RCC 7860 (cell line): Measurements from ENCODE around the gene TASP1.

ENCODE experiments used
- DNase-seq: peaks from one replicate; pipeline ENCODE4 v3.0.0-alpha.2; 2015; ENCODE audit warnings: low spot score
- FAIRE-seq: peaks from 2 replicates; lab custom pipeline; 2012; peaks lifted over from hg19 to GRCh38; lab: Jason Lieb, UNC

The TASP1 gene

DNA sequence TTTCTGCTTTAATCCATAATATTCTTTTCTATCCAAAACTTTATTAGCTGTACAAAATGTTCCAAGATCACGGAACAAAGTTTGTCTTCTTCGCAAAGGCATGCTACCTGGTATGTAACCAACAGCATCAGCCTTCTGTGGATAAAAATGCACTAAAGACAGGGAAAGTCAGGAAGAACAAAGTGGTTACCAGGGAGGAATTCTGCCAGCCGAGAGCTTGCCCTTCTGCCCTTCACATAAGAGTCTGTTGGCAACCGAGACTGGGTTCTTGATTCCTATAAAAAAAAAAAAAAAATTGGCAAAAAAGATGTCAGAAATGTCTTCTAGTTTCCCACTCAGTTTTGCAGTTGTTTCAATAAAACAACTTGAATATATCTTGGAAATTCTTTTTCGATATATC is 58.0 kb downstream of the TASP1 start:
- DNase-seq (no peak), FAIRE-seq (no peak)

DNA sequence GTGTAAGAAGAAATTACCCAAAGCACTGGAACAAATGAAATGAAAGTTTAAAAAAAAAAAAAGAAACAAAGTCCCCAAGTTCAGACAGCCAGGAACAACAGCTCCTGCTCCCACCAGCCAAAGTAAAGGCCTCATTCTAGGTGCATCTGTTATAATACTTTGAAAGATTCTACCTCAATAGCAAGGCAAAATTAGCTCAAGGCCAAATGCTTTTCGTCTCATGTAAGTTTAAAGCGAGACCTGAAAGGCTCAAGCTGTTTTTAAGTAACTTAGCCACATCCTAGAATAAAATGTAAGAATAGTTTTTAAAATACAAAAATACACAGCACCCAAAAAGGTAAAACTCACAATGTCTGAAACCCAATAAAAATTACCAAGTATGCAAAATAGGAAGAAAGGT is 64.7 kb downstream of the TASP1 start:
- no peak for FAIRE-seq

DNA sequence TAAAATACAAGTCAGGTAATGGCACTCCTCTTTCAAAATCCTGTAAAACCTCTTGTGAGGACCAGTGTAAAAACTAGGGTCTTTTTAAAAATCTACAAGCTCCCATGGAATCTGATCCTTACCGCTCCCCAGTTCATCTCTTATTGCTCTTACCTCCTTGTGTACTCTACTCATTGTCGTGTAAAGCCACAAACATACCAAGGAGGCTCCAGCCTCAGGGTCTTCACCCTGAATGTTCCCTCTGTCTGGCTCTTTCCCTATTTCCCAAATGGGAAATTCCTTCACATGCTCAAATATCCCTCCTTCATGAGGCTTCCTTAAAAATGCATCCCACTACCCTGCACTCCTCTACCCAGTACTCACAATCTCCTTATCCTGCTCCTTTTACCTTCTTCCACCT is 67.1 kb downstream of the TASP1 start:
- no peak for DNase-seq
- FAIRE-seq: no peak

More for the DNA sequence above, 64.7 kb downstream of the TASP1 start:
- no peak for DNase-seq

GRCh38 chr20:13567663-13568062 is 71.1 kb downstream of the TASP1 start:
- FAIRE-seq: no peak

DNA sequence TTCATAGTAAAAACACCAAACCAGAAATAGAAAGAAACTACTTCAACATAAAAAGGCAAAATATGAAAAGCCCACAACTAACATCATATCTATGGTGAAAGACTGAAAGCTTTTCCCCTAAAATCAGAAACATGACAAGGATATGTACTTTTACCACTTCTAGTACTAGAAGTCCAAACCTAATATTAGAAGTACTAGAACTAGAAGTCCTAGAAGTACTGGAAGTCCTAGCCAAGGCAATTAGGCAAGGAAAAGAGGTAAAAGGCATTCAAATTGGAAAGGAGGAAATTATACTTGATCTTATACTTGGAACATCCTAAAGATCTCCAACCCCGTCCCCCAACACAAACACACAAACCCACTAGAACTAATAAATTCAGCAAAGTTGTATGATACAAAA is 74.9 kb downstream of the TASP1 start:
- no peak for DNase-seq
- no peak for FAIRE-seq

More at GRCh38 chr20:13567663-13568062, 71.1 kb downstream of the TASP1 start:
- DNase-seq: no peak

DNA sequence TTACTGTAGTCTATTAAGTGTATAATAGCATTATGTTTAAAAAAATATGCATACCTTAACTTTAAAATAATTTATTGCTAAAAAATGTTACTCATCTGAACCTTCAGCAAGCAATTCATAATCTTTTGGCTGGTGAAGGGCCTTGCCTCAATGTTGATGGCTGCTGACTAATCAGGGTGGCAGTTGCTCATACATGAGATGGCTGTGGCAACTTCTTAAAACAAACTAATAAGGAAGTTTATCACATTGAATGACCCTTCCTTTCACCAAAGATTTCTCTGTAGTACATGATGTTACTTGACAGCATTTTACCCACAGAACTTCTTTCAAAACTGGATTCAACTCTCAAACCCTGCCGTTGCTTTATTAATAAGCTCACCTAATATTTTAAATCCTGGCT is 84.0 kb downstream of the TASP1 start:
- DNase-seq: peak; percentile 50
- peak; percentile 80 for FAIRE-seq

DNA sequence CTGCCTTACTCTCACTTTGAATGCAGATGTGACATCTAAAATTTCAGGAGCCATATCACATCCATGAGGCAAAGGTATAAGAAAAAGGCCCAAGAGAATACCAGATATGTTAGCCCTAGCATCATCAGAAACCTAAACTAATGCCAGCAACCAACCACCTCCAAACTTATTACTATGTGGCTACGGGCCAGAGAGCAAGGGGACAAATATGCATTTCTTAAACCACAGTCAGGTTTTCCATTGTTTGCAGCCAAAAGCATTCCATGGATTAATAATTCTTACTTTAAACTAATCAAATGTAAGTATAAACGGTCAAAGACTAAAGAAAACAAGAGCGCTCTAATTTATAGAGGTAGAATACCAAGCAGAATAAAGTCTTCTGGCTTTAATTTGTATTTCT is 84.7 kb downstream of the TASP1 start:
- no peak for DNase-seq
- no peak for FAIRE-seq

- peak; percentile 80 for FAIRE-seq
- peak; percentile 67 for DNase-seq
These were observed 86.7 kb downstream of the TASP1 start for GRCh38 chr20:13552061-13552460.

DNA sequence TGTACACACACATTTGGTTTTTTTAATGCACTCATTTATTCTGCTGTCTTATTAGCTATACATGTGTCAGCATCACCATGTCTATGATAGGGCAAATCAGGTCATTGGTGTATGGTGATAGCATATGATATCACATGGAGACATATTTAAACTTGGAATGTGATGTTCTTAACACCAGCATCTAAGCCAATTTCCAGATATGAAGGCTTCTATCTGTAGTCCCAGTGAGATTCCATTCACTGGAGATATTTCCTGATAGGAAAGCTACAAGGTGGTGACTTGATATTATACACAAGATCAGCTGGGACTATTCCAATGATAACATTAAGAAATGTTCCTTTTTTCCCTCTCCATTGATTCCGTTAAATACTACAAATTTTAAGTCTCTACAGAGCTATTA is 89.3 kb downstream of the TASP1 start:
- FAIRE-seq (no peak), DNase-seq (no peak)

DNA sequence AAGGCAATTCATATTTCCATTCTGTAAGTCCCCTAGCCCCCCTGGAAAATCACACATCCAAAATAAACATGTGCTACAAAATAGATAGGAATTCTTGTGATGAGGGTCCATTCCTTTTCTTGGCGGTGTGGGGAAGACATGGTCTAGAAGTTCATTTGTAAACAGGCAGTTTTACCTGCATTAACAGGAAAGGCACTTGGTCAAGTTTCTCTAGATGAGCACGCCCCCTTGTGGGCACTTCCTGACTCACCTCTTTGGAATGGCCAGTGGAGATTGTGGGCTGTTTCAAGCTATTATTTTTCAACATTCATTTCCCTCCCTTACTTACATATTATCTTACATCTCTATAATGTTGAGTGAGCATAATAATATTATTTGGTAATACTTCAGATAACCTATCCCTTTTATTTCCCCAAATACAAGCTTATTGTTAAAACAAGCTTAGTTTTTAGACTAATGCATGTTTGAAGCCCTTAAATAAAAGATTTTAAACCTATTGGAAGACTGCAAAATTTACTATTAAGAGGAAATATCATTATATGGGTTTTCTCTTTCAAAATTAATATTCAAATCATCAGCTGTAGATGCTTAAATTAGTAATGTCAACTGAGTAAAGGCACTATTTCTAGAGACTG is 92.1 kb downstream of the TASP1 start:
- peak; percentile 77 for FAIRE-seq
- peak; percentile 44 for DNase-seq

GRCh38 chr20:13545790-13546189 is 92.9 kb downstream of the TASP1 start:
- DNase-seq: no peak

GRCh38 chr20:13543783-13544182 is 94.9 kb downstream of the TASP1 start:
- no peak for DNase-seq
- FAIRE-seq: no peak

More at GRCh38 chr20:13545790-13546189, 92.9 kb downstream of the TASP1 start:
- no peak for FAIRE-seq

GRCh38 chr20:13535627-13536026 is 103.1 kb downstream of the TASP1 start:
- no peak for FAIRE-seq
- DNase-seq: no peak

- DNase-seq (peak; percentile 30), FAIRE-seq (peak; percentile 58)
These were observed 104.8 kb downstream of the TASP1 start for GRCh38 chr20:13533946-13534345.

- no peak for FAIRE-seq
- DNase-seq: no peak
These were observed 108.6 kb downstream of the TASP1 start for GRCh38 chr20:13530146-13530545.

- FAIRE-seq (no peak), DNase-seq (no peak)
These were observed 112.2 kb downstream of the TASP1 start for GRCh38 chr20:13526551-13526950.

DNA sequence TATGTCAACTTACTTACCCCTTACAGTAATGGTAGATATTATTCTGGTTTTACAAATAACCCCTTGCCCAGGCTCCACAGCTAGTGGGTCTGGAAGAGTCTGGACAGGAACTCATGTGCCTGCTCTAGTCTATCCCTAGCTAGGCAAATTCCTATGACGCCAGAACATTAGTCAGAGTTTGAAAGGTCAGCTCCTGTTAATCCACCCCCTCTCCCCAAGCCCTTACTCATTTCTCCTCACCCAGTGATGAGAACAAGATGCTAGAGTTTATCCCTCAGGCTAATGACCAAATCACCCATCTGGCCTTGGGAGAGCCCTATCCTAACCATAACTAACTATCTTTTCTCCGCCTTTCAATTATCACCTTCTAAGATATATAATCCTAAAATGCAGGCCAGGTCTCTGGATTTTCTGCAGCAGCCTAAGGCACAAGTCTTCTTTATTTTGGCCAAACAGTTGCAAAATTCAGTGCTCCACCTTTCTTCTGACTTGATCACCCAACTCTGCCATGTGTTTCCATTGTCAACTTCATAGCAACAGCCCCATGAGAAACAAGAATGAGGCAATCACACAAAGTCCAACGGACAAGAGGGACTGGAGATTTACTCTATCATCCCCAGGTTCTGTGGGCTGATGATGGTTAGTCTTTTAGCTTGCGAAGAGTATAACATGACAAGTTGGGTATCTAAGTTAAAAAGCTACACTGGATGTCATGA is 113.3 kb downstream of the TASP1 start:
- DNase-seq (peak; percentile 67), FAIRE-seq (peak; percentile 69)

DNA sequence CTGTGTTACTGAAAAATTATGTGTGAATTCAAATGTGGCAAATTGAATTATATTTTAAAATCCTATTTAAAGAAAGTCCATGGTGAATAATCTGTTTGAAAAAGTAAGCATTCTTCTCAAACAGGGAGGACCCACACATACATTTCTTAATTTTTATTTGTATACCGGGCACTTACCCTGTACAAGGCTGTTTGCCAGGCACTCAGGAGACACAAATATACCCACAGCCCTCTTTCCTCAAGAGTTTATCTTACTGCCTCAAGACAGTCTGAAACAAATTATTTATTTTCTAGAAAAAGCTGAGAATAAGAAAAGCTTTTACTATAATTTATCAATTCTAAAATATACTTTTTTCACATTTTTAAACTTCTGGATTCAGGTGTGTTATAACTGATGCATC is 114.4 kb downstream of the TASP1 start:
- DNase-seq (no peak), FAIRE-seq (no peak)

- FAIRE-seq (no peak), DNase-seq (no peak)
These were observed 120.9 kb downstream of the TASP1 start for GRCh38 chr20:13517831-13518230.

DNA sequence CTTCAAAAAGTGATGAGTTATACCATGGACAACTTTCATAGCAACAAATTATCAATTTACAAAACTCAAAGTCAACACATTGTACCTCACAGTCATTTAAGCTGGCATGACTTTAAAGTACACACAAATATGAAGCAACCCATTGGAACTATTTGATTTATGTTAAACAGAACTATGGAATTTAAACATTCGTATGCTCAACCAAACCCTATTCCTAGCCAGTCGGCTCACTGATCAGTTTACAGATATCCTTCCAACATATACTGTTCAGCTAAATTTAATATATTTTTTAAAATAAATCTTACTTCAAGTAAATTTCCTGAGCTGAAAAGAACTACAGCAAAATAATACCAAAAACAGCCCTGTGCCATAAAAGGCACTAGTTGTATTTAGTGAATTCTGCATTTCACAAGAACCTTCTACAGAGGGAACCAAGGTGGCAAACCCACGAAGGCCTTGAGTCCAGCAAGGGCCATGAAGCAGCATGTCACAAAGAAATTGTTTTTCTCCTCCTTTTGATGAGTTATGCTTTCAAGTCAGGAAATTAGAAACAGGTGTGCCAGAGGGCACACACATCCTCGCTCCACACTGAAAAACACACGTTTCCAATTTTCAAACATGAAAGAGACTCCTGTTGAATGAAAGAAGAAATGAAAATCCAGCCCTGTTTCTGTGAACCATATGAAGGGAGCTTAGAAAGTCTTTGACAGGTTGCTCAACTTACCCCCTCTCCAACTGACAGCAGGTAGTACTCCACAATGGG is 122.8 kb downstream of the TASP1 start:
- no peak for DNase-seq
- FAIRE-seq: no peak

DNA sequence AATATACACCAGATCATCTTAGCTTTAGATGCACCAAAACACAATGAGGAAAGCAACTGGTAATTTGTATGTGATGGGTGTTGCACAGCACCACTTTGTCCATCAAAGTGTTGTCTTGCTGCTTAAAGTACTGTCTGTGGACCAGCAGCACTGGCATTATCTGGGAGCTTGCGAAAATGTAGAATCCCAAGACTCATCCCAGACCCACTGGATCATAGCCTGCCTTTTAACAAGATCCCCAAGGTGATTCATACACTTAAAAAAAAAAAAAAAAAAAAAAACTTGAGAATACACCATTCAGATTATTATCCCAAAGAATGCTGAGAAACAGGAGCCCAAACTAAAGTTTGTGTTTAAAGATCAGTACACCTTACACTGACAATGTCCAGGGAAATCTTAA is 123.4 kb downstream of the TASP1 start:
- no peak for FAIRE-seq
- no peak for DNase-seq
